GM21360 (cell line): ENCODE data around the gene ZNF329.
"Not testable (repeated sequence)": the region's sequence is repeated elsewhere in the genome, so short reads cannot be mapped to it uniquely, and the experiment has no call there.

Source experiments
- ATAC-seq: cut with Tn5 transposase; IDR thresholded peaks from one replicate; pipeline ENCODE4 v1.9.1; 2021; ENCODE audit warnings: mild to moderate bottlenecking, moderate library complexity; ENCODE audit not compliant: unreplicated experiment

Gene ZNF329

DNA sequence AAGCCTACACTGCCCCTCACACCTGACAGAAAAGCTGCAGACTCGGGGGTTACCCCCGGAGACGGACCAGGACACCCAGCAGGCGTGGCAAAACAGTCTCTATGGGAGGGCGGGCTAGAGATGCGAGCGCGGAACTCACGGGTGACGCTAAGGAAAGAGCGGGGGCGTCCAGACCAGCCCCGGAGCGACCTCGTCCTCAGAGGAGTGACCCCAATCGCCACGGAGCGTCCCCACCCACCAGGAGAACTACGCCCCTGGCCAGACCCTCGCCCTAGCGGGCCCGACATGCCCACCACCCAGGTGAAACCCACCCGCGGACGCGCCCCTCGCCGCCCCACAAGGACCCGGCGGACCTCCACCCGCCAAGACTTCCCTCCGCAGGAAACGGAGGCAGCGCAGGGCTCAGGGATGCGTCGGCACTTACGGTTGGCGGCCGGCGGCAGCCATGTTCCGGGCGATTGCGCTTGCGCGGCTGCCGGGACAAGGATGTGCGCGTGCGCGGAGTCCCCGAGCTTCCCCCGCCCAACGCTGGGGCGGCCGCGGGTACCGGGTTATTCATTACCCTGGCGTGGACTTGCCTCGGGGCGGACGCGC is at the start of gene ZNF329:
TSS of gene ZNF329 (minus strand) at position 462 of the 594 bp plus-strand sequence. CDS start 21,286 bp downstream, outside the sequence.
- peak; percentile 44 for ATAC-seq

DNA sequence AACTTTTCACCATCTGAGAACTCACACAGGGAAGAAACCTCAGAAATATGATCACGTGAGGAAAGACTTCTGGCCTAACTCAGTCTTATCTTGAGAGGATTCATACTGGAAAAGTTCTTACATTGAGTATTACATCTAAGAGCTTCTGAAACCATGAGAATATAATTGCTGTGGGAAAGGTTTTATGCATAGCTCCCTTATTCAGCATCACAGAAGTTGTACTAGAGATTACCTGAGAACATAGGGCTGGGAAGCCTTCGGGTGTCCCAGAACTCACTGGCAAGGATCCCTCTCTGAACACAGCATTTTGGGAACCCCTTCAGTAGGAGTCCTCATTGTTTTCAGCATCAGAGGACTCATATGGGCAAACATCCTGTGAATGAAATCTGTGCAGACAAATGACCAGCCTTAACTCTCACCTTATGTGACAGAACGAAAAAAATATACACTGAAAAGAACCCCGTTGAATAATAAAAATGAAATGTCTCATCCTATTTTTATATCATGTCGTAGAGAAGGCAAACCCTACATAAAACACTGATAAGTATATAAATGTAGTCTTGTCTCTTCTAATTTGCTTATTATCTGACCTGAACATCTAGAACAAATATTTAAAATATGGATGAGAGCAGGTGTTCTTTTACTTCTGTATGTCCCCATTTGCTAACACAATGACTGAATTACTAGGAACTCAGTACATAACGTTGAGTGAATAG is 46.5 kb upstream of the ZNF329 start:
- ATAC-seq: no peak

DNA sequence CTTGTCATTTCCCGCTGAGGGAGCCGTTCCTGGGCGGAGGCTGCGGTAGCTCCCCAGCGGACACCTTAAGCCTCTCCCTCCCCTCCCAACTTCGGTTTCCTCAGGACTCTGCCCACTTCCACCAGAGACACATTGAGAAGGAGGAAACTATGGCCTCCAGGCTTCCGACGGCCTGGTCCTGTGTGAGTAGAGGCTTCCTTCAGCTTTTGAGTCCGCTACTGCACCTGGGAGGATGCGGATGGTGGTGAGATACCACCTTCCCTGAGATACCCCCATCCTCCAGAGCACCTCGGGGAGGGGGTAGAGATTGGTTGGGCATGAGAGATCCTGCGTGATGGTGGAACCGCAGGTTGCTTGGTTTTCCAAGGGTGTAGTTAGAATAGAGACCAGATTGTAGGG is 33.2 kb upstream of the ZNF329 start:
- ATAC-seq: no peak

DNA sequence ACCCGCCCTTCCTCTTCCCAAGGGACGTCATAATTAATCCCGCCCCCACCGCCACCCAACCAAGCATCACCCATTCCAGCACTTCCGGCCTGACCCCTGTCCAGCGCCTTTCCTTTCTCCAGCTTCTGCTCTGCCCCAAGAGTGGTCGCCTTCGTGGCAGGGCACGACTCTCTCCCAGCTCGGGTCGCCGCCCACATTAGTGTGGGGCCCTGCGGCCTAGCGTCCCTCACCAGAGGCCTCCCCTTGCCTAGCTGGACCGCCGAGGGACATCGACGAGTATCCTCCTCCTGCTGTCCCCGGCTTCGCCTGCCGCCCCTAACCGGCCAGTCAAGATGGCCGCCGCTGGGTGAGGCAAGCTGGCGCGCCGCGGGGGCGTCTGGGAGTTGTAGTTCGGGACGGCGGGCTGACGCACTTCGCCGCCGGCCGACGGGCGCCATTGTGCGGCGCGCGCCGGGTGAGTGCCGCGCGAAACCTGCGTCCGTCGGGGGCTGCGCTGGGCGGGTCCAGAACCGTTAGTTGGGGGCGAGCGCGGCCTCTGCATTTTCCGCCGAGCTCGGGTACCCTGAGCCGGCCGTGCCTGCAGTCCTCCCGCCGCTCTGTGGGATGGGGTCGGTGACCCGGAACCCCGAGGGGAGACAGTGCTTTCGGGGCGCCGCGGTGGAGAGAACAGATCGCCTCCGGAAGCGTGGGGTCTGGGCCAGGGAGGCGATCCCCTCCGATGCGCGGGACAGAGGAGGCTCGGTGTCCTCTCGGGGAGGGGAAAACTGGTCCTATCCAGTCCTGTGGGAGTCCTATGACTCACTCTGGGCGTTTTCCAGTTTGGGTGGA is 32.6 kb upstream of the ZNF329 start, which contains the start of gene ZNF274:
TSS of gene ZNF274 (plus strand) at position 73 of the 828 bp plus-strand sequence. CDS start 905 bp downstream, outside the sequence.
- ATAC-seq: peak; percentile 74

DNA sequence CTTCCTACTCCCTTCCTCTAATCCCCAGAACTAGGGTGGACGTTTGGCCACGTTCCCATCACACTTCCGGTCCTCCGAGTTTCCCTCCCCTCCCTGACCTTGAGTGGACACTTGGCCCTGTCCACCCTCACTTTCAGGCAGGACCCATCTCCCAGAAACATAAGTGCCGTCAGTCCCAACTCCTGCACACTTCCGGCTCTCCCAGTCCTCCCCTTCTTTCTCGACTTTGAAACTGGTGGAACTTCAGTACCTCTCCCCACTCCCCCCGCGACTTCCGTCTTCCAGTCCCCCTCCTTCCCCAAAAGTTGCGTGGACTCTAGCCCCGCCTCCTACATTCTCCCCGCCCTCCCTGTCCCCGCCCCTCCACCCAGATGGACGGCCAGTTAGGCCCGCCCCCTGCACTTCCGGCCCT is 32.0 kb upstream of the ZNF329 start:
- peak; percentile 38 for ATAC-seq

DNA sequence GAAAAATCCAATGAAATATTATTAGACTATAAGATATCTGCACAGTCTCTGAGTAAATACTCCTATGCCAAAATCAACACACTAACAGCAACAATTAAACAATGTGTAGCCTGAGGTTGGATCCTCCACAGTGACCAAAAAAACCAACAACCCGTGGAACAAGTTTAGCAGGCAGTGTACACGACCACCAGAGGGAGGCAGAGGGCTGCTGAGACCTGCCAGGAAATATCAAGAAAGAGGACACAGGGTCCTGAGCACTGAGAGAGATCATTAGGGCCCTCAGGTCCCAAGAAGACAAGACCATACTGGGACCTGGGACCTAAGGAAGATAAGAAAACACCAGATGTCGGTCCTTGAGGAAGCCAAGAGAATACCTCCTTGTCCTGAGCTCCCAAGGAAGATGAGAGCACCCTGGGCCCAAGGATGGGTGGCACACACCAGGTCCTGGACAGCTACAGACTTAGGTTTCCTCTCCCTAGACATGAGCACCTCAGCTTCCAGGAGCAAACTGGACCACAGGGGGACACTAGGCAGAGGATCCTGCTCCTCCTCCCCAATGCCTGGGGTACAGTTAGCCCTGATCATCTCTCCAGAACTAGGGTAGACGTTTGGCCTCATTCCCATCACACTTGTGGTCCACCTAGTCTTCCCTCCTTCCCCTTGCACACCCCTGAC is 31.4 kb upstream of the ZNF329 start:
- ATAC-seq: no peak

DNA sequence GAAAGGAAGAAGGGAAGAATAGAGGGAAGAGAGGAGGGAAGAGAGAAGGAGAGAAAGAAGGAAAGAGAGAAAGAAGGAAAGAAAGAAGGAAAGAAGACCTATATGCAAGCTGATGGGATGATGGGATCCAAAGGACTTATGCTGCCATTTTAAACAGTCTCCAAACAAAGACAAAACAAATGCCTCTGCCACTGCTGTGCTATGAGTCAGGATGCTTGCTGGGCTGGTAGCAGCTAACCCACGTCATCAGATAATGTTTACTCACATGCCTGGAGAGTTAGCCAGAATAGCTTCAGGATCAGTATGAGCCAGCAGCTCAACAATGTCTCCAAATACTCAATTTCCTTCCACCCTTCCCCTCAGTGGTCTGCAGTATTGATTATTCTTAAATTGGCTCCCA is 20.3 kb upstream of the ZNF329 start:
- no peak for ATAC-seq

DNA sequence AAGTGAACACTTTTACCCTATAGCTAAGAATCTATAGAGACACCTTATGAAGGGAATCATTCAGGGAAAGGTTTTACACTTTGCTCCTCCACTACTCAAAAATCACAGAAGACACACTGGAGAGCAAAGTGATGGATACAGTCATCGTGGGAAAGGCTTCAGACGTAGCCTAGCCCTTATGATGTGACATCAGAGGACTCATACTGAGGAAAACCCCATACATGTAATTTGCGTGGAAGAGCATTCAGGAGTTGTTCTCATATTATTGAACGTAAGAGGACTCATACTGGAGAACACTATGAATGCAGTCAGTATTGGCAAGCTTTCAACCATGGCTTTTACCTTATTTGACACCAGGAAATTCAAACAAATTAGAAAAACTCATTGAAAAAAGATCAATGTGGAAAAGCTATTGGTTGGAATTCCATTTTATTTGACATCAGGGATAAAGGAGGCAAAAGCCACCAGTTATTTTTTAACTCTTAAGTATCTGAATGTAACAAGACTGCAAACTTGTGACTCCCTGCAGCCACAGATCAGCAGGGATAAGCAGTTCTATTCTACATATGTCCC is 16.2 kb upstream of the ZNF329 start:
- ATAC-seq: no peak

DNA sequence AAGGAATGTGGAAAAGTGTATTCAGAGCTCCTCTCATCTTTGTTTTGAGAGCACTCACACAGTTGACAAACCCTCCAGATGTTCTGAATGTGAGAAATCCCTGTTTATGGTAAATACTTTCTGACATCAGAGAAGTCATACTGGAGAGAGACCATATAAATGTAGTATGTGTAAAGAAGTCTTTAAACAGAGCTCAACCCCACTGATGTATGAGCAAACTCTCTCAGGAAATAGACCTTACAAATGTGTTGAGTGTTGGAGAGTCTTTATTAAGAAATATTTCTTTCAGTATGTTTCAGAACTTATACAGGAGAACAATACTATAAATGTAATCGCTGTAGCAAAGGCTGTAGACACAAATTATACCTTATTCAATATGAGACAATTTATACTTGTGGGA is 15.7 kb upstream of the ZNF329 start:
- ATAC-seq: no peak

DNA sequence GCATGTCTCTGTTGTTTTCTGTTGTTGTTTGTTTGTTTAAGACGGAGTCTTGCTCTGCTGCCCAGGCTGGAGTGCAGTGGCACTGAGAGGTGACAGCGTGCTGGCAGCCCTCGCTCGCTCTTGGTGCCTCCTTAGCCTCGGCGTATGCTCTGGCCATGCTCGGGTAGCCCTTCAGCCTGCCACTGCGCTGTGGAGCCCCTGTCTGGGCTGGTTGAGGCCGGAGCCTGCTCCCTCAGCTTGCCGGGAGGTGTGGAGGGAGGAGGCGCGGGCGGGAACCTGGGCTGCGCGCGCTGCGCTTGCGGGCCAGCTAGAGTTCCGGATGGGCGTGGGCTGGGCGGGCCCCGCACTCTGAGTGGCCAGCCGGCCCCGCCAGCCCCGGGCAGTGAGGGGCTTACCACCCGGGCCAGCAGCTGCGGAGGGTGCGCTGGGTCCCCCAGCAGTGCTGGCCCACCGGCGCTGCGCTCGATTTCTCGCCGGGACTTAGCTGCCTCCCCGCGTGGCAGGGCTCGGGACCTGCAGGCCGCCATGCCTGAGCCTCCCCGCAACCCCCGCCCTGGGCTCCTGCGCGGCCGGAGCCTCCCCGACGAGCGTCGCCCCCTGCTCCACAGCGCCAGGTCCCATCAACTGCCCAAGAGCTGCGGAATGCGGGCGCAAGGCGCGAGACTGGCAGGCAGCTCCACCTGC is 6.6 kb upstream of the ZNF329 start:
- no peak for ATAC-seq

DNA sequence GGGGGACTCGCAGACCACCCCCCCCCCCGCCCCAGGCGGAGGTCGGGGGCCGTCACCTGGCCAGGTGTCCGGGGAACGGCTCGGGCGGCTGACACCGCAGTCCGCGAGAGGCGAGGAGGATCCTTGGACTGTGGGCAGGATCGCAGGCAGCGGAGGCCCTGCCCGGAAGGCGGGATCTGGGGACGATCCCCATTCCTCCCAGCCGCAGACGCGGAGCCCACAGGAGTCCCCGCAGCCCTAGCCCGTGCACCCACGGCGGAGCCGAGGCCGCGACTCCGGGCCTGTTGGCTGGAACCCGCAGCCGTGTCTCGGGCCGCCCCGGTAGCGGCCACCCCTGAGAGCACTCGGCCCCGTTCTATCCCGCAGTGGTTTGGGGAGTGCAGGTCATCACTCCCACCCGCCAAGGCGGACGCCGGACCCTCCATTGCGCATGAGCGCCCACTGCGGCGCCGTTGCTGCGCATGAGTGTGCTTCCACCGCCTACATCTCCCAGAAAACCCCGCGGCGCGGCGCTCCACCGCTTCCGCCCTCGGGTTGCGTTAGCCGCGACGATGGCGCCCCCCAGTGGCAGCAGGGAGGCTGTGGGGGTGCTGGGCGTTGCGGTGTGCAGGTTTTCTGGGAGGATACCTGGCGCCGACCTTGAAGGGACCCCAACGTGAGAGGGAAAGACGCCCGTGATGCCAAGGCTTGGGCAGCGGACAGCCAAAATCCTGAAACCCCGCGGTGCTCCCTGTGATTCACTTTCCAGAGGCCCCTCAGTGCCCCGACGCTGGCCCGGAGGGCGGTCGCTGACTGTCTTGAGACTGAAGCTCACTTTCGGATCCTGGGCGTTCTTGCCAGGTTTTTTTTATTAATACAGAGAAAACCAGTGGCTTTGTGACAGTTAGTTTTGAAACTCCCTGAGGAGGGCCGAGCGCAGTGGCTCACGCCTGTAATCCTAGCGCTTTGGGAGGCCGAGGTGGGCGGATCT is 4.4 kb upstream of the ZNF329 start:
- peak; percentile 77 for ATAC-seq

DNA sequence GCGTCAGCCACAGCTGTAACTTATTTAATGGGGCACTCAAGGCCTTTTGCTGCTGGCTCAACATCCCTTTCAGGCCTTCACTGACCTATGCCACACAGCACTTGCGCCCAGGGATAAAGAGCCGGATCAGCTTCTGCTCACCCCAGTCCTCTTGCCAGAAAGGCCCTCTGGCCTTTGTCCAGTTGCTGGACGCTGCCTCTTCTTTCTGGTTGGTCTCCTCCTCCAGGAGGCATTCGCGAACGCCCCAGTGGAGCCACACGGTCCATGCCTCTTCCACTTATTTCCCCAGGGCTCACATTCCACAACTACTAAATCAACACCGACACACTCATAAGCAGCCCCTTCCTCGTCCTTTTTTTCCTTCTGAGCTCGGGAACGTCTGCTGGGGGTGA is 3.7 kb upstream of the ZNF329 start:
- no peak for ATAC-seq

DNA sequence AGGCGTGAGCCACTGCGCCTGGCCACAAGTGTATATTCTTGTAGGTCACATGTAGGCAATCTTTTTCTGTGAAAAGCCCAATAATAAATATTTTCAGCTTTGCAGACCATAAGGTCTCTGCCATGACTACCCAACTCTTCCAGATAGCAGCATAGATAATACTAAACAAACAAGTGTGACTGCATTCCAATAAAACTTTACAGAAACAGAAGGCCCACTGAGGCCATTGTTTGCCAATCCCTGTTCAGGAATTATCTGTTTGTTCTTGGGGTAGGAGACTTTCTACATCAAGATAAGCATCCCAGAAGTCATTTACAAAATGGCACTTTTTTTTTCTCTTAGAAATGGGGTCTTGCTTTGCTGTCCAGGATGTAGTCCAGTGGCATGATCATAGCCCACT is 2.8 kb upstream of the ZNF329 start:
- ATAC-seq: no peak

DNA sequence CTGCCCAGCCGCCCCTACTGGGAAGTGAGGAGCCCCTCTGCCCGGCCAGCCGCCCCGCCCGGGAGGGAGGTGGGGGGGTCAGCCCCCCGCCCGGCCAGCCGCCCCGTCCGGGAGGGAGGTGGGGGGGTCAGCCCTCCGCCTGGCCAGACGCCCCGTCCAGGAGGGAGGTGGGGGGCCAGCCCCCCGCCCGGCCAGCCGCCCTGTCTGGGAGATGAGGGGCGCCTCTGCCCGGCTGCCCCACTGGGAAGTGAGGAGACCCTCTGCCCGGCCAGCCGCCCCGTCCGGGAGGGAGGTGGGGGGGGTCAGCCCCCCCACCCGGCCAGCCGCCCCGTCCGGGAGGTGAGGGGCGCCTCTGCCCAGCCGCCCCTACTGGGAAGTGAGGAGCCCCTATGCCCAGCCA is 3.1 kb downstream of the ZNF329 start:
- ATAC-seq: not testable (repeated sequence)

DNA sequence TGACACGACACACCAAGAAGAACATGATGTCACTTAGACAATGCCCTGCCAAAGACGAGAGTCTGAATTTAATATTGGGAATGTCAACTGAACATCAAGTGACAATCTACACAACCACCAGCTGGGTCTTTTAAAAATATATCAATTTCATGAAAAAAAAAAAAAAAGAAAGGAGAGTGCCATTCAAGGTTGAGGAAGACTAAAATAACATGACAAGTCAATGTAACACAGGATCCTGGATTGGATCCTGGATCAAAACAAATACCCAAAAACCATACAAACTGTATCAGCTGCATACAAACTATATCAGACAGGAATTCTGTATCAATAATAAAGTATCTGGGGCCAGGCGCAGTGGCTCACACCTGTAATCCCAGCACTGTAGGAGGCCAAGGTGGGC is 4.7 kb downstream of the ZNF329 start:
- no peak for ATAC-seq

DNA sequence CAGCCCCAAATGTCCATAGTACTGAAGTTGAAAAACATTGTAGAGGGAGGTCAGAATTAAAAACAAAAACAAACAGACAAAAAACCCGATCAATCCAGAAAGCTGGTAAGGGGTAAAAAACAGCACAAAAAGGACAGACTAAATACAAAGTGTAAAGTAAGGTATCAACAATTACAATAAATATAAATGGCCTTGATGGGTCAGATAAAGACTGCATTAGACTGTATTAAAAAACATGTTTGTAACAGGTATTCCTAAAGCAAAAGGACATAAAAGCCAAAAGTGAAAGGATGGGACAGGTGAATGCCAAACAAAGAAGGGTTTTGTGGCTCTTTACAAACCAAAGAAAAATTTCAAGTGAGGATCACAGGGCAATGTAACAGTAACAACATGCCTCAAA is 16.3 kb downstream of the ZNF329 start:
- no peak for ATAC-seq

DNA sequence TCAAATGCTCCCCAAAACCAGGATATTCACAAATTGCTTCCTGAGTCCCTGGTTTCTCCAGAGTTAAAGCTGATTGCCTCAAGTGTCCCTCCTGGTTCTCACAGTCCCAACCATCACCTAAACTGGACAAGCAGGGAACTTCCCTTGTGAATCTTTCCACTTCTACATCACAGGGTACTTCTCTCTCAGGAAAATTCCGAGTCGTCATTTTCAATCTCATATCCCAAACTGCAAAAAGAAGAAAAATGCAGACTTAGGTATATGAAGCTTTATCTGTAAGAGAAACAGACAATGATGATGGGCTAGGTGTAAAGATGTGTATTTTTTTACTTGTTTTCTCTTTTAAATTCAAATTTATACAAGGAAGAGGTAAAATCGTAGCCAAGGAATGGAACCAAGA is 21.3 kb downstream of the ZNF329 start:
- no peak for ATAC-seq

DNA sequence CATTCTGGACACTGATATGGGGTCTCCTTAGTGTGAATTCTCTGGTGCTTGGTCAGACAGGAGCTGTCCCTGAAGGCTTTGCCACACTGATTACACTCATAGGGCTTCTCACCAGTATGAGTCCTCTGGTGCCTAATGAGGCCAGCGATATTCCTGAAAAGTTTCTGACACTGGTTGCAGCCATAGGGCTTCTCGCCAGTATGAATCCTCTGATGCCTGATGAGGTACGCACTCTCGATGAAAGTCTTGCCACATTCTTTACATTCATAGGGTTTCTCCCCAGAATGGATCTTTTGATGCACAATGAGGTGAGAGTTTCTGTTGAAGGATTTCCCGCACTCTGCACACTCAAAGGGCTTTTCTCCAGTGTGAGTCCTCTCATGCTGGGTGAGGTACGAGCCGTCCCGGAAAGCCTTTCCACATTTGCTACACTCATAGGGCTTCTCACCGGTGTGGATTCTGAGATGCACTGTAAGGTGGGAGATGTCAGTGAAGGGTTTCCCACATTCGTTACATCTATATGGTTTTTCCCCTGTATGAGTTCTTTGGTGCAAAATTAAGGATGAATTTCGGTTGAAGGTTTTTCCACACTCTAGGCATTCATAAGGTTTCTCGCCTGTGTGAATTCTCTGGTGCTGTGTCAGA is 22.4 kb downstream of the ZNF329 start:
- ATAC-seq: no peak

DNA sequence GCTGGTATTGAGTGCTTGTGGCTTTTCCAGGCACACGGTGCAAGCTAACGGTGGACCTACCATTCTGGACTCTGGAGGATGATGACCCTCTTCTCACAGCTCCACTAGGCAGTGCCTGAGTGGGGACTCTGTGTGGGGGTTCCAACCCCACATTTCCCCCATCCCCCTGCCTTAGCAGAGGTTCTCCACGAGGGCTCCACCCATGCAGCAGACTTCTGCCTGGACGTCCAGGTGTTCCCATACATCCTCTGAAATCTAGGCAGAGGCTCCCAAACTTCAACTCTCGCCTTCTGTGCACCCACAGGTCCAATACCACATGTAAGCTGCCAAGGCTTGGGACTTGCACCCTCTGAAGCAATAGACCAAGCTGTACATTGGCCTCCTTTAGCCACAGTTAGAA is 27.2 kb downstream of the ZNF329 start:
- no peak for ATAC-seq
